ENCODE data around the gene GRIK3.

Gene GRIK3

GRCh38 chr1:36947384-36947783 is 86.9 kb downstream of the GRIK3 start:
- H3K4me3 ChIP-seq (ENCODE audit: low read depth, low read length): no peak overlapping the region
- DNase-seq (ENCODE audit: low read depth, low spot score): no peak
- CTCF ChIA-PET: no interaction called here
- no peak for TF ChIP-seq CTCF (IDR thresholded peaks at IDR 0.05; ENCODE audit: insufficient read depth, low read length, missing control alignments)
- POLR2A ChIA-PET: no interaction called here

GRCh38 chr1:36944883-36945282 is 89.4 kb downstream of the GRIK3 start:
- POLR2A ChIA-PET: no interaction called here
- no peak overlapping the region for H3K4me3 ChIP-seq (ENCODE audit: low read depth, low read length)

GRCh38 chr1:36942148-36942547 is 92.2 kb downstream of the GRIK3 start:
- ChIA-PET POLR2A (no interaction called here), CTCF (no interaction called here)
- no peak for DNase-seq (ENCODE audit: low read depth, low spot score)
- no peak for TF ChIP-seq CTCF (IDR thresholded peaks at IDR 0.05; ENCODE audit: insufficient read depth, low read length, missing control alignments)
- H3K4me3 ChIP-seq (ENCODE audit: low read depth, low read length): no peak overlapping the region

More at GRCh38 chr1:36944883-36945282, 89.4 kb downstream of the GRIK3 start:
- TF ChIP-seq CTCF (IDR thresholded peaks at IDR 0.05; ENCODE audit: insufficient read depth, low read length, missing control alignments): no peak
- DNase-seq (ENCODE audit: low read depth, low spot score): no peak
- CTCF ChIA-PET: no interaction called here

GRCh38 chr1:36941316-36941978 is 92.9 kb downstream of the GRIK3 start:
- ChIA-PET CTCF (no interaction called here), POLR2A (no interaction called here)
- no peak overlapping the region for H3K4me3 ChIP-seq (ENCODE audit: low read depth, low read length)
- DNase-seq (ENCODE audit: low read depth, low spot score): no peak
- no peak for TF ChIP-seq CTCF (IDR thresholded peaks at IDR 0.05; ENCODE audit: insufficient read depth, low read length, missing control alignments)

- no peak overlapping the region for H3K4me3 ChIP-seq (ENCODE audit: low read depth, low read length)
- CTCF ChIA-PET: no interaction called here
- no peak for TF ChIP-seq CTCF (IDR thresholded peaks at IDR 0.05; ENCODE audit: insufficient read depth, low read length, missing control alignments)
- POLR2A ChIA-PET: no interaction called here
- no peak for DNase-seq (ENCODE audit: low read depth, low spot score)
Measured at GRCh38 chr1:36938819-36939218, 95.5 kb downstream of the GRIK3 start.

GRCh38 chr1:36937371-36937770 is 96.9 kb downstream of the GRIK3 start:
- no peak overlapping the region for H3K4me3 ChIP-seq (ENCODE audit: low read depth, low read length)
- TF ChIP-seq CTCF (IDR thresholded peaks at IDR 0.05; ENCODE audit: insufficient read depth, low read length, missing control alignments): no peak
- ChIA-PET POLR2A (no interaction called here), CTCF (no interaction called here)
- no peak for DNase-seq (ENCODE audit: low read depth, low spot score)
